ENCODE data around the gene RTBDN. TPM values are rescaled to one million over a fixed set of nuclear protein-coding genes. Genes with fewer than 3 reads are reported as not detected.

Gene RTBDN
- total RNA-seq, 1 donor from 2014 or later: not detected

DNA sequence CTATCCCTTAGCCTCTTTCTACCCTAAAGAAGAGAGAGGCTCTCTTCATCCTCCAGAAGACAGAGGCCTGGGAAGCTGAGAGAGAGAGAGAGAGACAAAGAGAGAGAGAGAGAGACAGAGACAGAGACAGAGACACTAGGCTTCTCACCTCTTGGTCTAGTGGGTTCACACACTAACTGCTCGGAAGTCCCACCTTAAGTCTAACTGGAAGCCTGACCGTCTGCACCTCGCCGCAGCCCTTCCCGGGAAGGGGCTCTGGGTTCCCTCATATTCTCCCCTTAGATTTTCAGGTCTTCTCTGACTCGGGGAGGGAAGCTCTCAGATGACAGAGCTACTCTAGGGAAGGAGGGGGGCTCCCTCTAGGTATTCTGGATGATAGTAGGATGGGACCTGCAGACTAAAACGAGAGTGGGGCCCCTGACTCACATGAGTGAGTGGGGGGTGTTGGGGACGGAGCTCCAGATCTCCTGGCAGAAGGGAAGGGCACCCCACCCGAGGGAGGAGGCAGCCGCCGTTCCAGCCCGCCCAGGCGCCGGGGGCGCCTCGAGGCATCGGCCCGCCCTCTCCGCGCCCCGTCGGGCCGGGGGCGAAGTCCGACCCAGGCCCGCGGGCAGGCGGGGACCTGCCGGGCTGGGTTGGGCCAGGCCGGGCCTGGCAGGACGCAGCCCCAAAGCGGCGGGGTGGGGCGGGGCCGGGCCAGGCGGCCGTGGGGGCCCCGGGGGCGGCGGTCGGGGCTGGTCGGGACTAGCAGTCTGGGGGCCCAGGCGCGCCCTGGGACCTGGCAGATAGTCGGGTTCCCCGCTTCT lies 45.1 kb downstream of the RTBDN start:
- Histone ChIP-seq H3K27me3 (ENCODE audit: low read depth) (no peaks in the 10 kb centered on the region), H3K4me1 (peaks cover 91% of the 10 kb centered on the region), H3K4me3 (peak overlapping the region; percentile 76), H3K36me3 (no peaks in the 10 kb centered on the region), H3K27ac (replicated peaks) (peak overlapping the region; percentile 96), H3K9me3 (replicated peaks) (no peaks in the 10 kb centered on the region)
- no peak for DNase-seq
- TF ChIP-seq, protein P1, sequence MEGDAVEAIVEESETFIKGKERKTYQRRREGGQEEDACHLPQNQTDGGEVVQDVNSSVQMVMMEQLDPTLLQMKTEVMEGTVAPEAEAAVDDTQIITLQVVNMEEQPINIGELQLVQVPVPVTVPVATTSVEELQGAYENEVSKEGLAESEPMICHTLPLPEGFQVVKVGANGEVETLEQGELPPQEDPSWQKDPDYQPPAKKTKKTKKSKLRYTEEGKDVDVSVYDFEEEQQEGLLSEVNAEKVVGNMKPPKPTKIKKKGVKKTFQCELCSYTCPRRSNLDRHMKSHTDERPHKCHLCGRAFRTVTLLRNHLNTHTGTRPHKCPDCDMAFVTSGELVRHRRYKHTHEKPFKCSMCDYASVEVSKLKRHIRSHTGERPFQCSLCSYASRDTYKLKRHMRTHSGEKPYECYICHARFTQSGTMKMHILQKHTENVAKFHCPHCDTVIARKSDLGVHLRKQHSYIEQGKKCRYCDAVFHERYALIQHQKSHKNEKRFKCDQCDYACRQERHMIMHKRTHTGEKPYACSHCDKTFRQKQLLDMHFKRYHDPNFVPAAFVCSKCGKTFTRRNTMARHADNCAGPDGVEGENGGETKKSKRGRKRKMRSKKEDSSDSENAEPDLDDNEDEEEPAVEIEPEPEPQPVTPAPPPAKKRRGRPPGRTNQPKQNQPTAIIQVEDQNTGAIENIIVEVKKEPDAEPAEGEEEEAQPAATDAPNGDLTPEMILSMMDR (IDR thresholded peaks at IDR 0.05; ENCODE audit: borderline replicate concordance): no peak
- intact Hi-C loops (cut with micrococcal nuclease): no loop called here

DNA sequence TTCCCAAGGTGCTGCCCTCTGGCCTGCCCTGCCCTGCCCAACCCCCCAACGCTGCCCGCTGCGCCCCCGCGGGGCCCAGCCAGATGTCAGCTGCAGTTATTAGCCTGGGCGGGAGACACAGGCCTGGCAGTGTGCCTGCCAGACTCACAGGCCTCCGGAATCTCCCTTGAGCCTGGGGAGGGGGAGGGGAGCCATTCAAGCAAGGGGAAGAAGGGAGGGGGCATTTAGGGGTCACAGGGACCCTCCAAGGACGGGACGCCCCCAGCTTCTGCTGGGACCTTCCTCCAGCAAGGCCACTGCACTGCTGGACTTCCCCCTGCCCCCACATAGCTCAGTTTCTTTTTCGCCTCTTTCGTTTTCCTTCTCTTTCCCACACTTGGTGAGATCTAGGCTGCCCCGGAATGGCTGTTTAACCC lies 45.7 kb downstream of the RTBDN start:
- Histone ChIP-seq H3K9me3 (replicated peaks) (no peaks in the 10 kb centered on the region), H3K27ac (replicated peaks) (peak overlapping the region; percentile 96), H3K36me3 (no peaks in the 10 kb centered on the region), H3K4me1 (peaks cover 91% of the 10 kb centered on the region), H3K4me3 (peak overlapping the region; percentile 76), H3K27me3 (ENCODE audit: low read depth) (no peaks in the 10 kb centered on the region)
- intact Hi-C loops (cut with micrococcal nuclease): no loop called here
- peak; percentile 87 for DNase-seq
- TF ChIP-seq, protein P1 (IDR thresholded peaks at IDR 0.05; ENCODE audit: borderline replicate concordance): no peak

DNA sequence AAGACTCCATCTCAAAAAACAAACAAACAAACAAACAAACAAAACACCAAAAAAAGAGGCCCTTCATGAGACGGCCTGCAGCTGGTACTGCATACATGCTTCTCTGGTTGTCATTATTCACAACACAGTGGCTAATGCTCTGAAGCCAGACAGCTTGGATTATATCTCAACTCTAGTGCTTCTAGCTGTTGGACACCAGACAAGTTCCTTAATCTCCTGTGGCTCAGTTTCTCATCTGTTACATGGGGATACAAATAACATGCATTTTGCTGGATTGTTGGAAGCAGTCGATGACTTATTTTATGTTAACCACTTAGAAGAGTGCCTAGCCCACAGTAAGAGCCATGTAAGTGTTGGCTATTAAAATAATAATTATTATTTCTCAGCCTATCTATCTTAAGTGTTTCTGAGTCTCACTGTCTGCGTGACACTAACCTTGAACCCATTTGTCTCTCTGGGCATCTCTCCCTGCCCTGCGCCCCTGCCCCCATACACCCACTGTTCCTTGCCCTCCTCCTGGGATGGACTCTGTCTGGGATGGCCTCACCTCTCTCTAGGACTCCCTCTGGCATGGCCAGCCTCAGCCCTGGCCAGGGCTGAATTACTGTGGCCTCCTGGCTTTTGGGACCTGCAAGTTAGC lies 46.2 kb downstream of the RTBDN start:
- intact Hi-C loops (cut with micrococcal nuclease): no loop called here
- H3K36me3 ChIP-seq: no peaks in the 10 kb centered on the region
- peak overlapping the region; percentile 96 for H3K27ac ChIP-seq (replicated peaks)
- no peak for DNase-seq
- peaks cover 93% of the 10 kb centered on the region for H3K4me1 ChIP-seq
- peak overlapping the region; percentile 76 for H3K4me3 ChIP-seq
- H3K9me3 ChIP-seq (replicated peaks): no peaks in the 10 kb centered on the region
- TF ChIP-seq, protein P1 (IDR thresholded peaks at IDR 0.05; ENCODE audit: borderline replicate concordance): no peak
- no peaks in the 10 kb centered on the region for H3K27me3 ChIP-seq (ENCODE audit: low read depth)

DNA sequence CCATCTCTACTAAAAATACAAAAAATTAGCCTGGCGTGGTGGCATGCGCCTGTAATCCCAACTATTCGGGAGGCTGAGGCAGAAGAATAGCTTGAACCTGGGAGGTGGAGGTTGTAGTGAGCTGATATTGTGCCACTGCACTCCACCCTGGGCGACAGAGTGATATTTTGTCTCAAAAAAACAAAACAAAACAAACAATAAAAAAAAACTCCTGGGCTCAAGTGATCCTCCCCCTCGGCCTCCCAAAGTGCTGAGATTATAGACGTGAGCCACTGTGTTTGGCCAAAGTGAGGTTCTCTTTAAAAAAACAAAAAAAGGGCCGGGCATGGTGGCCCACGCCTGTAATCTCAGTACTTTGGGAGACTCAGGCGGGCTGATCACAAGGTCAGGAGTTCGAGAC lies 46.9 kb downstream of the RTBDN start:
- H3K27me3 ChIP-seq (ENCODE audit: low read depth): no peaks in the 10 kb centered on the region
- TF ChIP-seq, protein P1 (IDR thresholded peaks at IDR 0.05; ENCODE audit: borderline replicate concordance): no peak

DNA sequence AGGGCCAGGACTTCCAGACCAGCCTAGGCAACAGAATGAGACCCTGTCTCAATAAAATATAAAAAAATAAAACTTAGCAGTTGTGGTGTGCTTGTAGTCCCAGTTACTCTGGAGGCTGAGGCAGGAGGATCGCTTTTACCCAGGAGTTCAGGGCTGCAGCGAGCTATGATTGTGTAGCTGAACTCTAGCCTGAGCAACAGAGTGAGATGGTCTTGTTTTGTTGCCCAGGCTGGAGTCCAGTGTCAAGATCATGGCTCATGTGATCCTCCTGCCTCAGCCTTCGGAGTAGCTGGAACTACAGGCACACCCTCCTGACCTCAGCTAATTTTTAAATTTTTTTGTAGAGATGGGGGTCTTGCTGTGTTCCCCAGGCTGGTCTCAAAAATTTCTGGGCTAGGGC lies 47.4 kb downstream of the RTBDN start:
- H3K36me3 ChIP-seq: no peaks in the 10 kb centered on the region
- H3K27me3 ChIP-seq (ENCODE audit: low read depth): no peaks in the 10 kb centered on the region
- H3K27ac ChIP-seq (replicated peaks): peak overlapping the region; percentile 96
- no peak overlapping the region for H3K4me3 ChIP-seq
- no peak for DNase-seq
- no peaks in the 10 kb centered on the region for H3K9me3 ChIP-seq (replicated peaks)
- intact Hi-C loops (cut with micrococcal nuclease): no loop called here
- TF ChIP-seq, protein P1 (IDR thresholded peaks at IDR 0.05; ENCODE audit: borderline replicate concordance): no peak
- peaks cover 93% of the 10 kb centered on the region for H3K4me1 ChIP-seq

More for the DNA sequence above, 46.9 kb downstream of the RTBDN start:
- intact Hi-C loops (cut with micrococcal nuclease): no loop called here
- no peak for DNase-seq
- Histone ChIP-seq H3K4me3 (no peak overlapping the region), H3K36me3 (no peaks in the 10 kb centered on the region), H3K4me1 (peaks cover 93% of the 10 kb centered on the region), H3K9me3 (replicated peaks) (no peaks in the 10 kb centered on the region), H3K27ac (replicated peaks) (peak overlapping the region; percentile 96)
